Stimulated activated CD4-positive, alpha-beta T cell treated with anti-CD3 and anti-CD28 coated beads, Interleukin-12 subunit alpha, Interleukin-12 subunit beta, amount 100 ng/mL, for 48 hours (primary cell): ENCODE measurements around the gene DPH6.

Experiments
- DNase-seq, 3 donors: peaks; one replicate each; pipeline ENCODE4 v3.0.0-alpha.2; 2020; ENCODE audit warnings: low read depth in 2 of 3, low spot score in 1 of 3

DPH6 gene

GRCh38 chr15:35487417-35487816 lies 58.5 kb downstream of the DPH6 start:
- no peak for DNase-seq

GRCh38 chr15:35486296-35486695 lies 59.7 kb downstream of the DPH6 start:
- no peak for DNase-seq

DNA sequence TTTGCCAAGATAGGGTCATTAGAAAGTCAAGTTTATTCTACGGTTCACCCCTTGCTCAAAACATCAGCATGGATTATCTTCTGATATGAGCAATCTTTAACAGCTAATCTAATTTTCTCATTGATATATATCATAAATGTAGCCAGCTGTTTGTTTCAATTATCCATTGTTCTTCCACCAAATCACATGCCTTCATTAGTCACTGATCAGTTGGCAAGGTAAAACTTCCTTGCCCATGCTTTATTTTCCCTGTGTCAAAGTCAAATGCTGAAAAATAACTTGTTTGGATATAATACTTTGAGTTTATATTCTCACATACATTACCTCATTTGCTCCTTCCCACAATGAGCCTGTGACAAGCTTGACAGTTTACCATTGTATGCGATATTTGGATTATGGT lies 60.6 kb downstream of the DPH6 start:
- no peak for DNase-seq

DNA sequence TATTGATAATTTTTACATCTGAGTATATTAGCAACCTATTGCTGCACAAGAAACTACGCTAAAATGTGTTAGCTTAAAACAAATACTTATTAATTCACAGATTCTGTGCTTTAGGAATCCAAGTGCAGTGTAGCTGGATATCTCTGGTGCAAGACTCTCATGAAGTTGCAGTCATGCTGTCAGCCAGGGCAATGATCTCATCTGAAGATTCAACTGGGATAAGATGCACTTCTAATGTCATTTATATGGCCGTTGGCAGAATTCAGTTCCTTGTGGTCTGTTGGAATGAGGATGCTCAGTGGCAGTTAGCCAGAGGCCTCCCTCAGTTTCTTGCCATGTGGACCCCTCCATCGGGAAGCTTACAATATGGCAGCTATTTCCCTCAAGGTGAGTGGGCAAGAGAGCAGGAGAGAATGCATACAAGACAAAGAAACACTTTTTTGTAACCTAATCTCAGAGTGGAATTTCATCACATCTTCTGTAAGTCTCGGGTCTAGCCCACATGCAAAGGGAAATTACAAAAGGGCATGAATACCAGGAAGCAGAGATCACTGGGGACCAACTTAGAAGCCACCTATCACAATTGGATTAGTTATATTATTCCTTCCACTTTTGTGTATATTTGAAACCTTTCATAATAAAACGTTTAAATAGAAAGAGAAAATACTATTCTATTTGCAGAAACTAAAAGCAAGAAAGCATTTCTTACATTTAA lies 61.6 kb downstream of the DPH6 start:
- no peak for DNase-seq

- DNase-seq, result no peak
Measured at GRCh38 chr15:35481992-35482391, 64.0 kb downstream of the DPH6 start.

DNA sequence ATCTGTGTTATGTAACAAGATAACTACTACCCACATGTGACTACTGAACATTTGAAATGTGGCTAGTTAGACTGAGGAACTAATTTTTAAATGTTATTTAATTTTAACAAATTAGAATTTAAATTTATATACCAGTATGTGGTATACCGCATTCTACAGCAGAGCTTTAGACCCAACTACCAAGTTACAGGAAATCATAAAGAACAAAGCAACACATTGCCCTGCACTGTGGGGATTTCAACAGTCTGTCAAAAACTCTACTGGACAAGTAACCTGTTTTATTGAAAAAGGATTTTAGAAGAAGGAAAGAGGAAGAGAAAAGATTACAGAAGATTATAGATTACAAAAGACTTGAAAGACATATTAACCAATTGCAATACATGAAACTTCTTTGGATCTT lies 64.9 kb downstream of the DPH6 start:
- DNase-seq, result no peak

GRCh38 chr15:35479423-35479822 lies 66.5 kb downstream of the DPH6 start:
- no peak for DNase-seq

GRCh38 chr15:35477312-35478262 lies 68.4 kb downstream of the DPH6 start:
- DNase-seq, result no peak

DNA sequence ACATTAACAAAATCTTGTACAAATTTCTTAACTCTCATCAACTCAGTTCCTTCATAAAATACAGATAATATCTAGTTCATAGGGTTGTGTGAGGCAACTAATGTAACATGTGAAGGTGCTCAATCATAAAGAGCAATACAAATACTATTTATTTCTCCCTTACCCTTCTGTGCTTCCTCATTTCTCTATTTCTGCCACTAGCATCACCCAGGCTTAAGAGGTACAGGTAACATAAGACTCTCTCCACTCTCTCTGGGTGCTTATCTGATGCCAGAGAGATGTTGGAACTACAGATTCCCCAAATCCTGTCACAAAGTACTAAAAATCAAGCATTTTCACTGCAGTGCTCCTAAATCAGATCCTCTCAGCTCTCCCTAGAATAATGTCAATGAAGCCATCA lies 74.9 kb downstream of the DPH6 start:
- DNase-seq, result no peak

GRCh38 chr15:35470441-35470840 lies 75.5 kb downstream of the DPH6 start:
- no peak for DNase-seq

DNA sequence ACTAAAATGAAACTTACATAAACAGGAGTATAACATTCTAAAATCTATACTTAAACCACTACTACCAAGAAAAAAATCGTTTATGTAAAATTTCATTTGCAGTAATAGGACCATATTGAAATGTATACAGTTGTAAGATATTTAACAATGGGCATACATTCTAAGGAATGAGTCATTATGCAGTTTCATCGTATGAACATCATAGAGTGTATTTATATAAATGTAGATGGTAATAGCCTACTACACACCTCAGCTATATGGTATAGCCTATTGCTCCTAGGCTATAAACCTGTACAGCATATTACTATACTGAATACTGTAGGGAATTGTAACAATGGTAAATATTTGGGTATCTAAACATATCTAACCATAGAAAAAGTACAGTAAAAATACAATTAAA lies 79.5 kb downstream of the DPH6 start:
- DNase-seq, result no peak

GRCh38 chr15:35465783-35466182 lies 80.2 kb downstream of the DPH6 start:
- no peak for DNase-seq

- DNase-seq, result no peak
Measured at GRCh38 chr15:35460616-35461015, 85.3 kb downstream of the DPH6 start.

DNA sequence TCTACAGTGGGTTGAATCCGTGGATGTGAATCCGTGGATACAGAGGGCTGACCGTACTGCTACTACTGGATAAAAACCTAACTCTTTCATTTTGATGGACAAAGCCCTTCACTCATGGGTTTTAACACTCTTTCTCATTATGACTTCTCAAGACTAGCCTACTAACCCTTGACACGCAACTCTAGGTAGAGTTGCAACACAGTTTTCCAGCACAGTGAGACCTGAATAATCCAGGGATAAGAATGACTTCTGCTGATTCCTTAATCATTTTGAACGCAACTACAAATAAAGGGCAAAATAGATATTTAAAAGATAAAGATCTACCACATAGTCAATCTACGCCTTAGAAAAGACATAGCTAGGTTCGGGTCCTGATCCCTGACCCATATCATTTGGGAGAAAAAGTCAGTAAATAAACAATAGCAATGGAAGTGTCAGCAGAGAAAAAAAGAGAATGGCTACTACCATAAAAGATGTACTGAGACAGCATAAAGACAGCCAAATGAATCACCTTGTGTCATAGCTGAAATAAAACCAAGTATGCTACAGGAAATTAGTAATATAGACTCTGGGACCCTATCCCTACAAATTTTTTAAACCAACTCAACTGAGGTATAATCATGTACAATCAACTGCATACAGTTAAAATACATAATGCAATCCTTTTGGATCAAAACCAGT lies 87.6 kb downstream of the DPH6 start:
- no peak for DNase-seq

- no peak for DNase-seq
Measured at GRCh38 chr15:35455201-35455600, 90.8 kb downstream of the DPH6 start.

- DNase-seq, result no peak
Measured at GRCh38 chr15:35450492-35450891, 95.5 kb downstream of the DPH6 start.

DNA sequence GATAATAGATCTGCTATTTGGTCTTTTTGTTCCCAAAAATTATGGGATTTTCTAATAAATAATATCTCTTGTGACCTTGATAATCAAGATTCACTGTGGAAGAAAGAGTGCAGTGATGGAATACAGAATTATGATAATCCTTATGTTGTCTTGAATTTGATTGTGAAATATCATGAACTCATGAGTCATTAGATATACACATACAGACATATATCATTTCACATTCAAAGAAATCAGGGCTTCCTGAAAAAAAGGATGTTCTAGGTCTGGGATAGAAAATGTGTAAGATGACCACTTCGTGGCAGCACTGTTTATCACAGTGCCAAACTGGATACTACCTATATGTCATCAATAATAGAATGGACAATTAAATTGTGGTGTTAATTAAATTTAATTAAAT lies 97.7 kb downstream of the DPH6 start:
- no peak for DNase-seq

DNA sequence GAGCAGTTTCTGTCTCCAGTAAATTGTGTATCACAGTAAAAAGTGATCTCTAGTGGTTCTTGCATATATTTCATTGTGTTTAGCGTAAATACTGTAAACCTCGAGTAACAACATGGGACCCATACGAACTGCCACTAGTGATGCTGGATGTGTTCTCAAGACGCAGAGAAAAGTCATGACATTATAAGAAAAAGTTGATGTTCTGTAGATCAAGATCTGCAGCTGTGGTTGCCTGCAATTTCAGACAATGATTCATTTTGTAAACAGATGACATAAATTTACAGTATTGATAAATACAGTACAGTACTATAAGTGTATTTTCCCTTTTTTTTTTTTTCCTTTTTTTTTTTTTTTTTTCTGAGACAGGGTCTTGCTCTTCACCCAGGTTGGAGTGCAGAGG lies 100.1 kb downstream of the DPH6 start:
- DNase-seq, result no peak

DNA sequence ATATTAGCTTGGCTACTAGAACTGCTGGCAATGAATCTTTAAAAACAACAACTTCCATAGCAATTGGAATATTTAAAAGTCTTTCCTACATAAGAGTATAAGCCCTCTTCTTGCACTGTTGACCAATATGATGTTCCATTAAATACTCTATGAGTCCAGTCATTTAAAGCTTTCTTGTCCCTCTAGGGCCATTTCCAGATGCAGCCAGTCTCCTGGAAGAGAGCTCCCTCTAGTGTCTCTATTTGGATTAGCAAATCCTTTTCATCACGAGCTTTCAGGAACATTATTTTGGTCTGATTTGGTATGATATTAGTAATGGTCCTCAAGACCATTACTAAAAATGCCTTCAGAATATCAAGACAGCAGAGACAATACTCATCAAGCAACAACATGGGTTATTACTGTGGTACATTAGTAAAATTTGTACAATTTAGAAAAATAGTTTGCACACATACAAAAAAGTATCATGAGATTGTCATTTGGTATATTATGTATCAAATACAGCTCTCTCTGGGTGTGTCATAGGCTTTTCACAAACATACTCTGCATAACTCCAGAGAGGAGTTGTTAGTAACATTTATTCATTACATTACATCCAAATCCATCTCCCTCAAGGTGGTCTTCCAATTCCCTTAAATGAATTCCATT lies 101.3 kb downstream of the DPH6 start:
- peak in 1 of 3 donors; percentile 0 for DNase-seq

DNA sequence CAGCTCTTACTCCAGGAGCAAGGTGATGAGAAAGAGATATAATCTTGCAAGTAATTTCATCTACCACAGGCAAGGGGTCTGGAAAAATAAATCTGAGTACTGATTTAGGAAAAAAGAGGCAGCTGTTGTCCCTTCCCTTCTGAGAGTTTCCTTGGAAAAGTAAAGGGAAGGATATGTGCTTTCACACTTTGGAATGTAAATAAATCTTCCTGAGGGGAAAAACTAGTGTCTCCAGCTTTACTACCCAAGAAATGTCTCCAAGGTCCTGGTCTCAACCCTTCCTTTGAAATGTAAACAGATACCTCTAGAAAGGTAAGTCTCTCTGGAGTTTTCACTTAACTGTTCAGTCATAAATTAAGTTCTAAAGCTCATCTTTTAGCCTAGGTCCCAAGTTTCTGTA lies 102.6 kb downstream of the DPH6 start:
- no peak for DNase-seq

- DNase-seq, result no peak
Measured at GRCh38 chr15:35442742-35443141, 103.2 kb downstream of the DPH6 start.
